Neuronal stem cell (in vitro differentiated cells): ENCODE results near the gene KIAA2012.

Source experiments
- DNase-seq: peaks from one replicate; pipeline ENCODE4 v3.0.0-alpha.2; 2013; ENCODE audit warnings: low spot score
- H2AFZ ChIP-seq: one replicate; pipeline ENCODE4 v1.6.1; 2013; ENCODE audit warnings: mild to moderate bottlenecking, low read length, inconsistent platforms
- H2AK5ac ChIP-seq: 2 replicates; pipeline ENCODE4 v1.6.1; 2013; ENCODE audit warnings: low read depth, mild to moderate bottlenecking, inconsistent platforms, low read length, moderate library complexity, mixed read lengths
- H2BK120ac ChIP-seq: 2 replicates; pipeline ENCODE4 v1.6.1; 2013; ENCODE audit warnings: low read depth, mild to moderate bottlenecking, inconsistent platforms, low read length, moderate library complexity, mixed read lengths
- H2BK12ac ChIP-seq: one replicate; pipeline ENCODE4 v1.6.1; 2013; ENCODE audit warnings: low read length, inconsistent platforms
- H2BK15ac ChIP-seq: 2 replicates; pipeline ENCODE4 v1.6.1; 2013; ENCODE audit warnings: mild to moderate bottlenecking, low read length, inconsistent platforms, mixed read lengths
- H2BK5ac ChIP-seq: one replicate; pipeline ENCODE4 v1.6.1; 2013; ENCODE audit warnings: inconsistent platforms, mild to moderate bottlenecking, low read length, moderate library complexity
- H3K14ac ChIP-seq: one replicate; pipeline ENCODE4 v1.6.1; 2013; ENCODE audit warnings: low read length, inconsistent platforms
- H3K18ac ChIP-seq: 2 replicates; pipeline ENCODE4 v1.6.1; 2013; ENCODE audit warnings: low read length, inconsistent platforms
- H3K23ac ChIP-seq: 2 replicates; pipeline ENCODE4 v1.6.1; 2013; ENCODE audit warnings: low read depth, mild to moderate bottlenecking, mixed read lengths, low read length, inconsistent platforms; ENCODE audit not compliant: poor library complexity
- H3K27ac ChIP-seq: replicated peaks from 3 replicates; pipeline ENCODE4 v1.5.1; 2013; ENCODE audit warnings: low read length, inconsistent platforms
- H3K27me3 ChIP-seq, 3 experiments: 2 replicates each; pipeline ENCODE4 v1.6.1; 2013; ENCODE audit warnings: low read length in 3 of 3, mild to moderate bottlenecking in 2 of 3, inconsistent platforms in 1 of 3, low read depth in 1 of 3, mixed read lengths in 1 of 3, moderate library complexity in 1 of 3; ENCODE audit not compliant: control insufficient read depth in 3 of 3, insufficient read depth in 3 of 3
- H3K36me3 ChIP-seq, 2 donors: replicated peaks in 1 of 2; 2 replicates each; pipeline ENCODE4 v1.6.1; 2013; ENCODE audit warnings: low read length in 2 of 2; ENCODE audit not compliant: control insufficient read depth in 2 of 2, insufficient read depth in 2 of 2
- H3K4ac ChIP-seq: 2 replicates; pipeline ENCODE4 v1.6.1; 2013; ENCODE audit warnings: inconsistent platforms, mild to moderate bottlenecking, low read length, moderate library complexity
- H3K4me1 ChIP-seq, 2 donors: 1 replicate in 1 of 2; 2 replicates in 1 of 2; pipeline ENCODE4 v1.6.1; 2013; ENCODE audit warnings: low read length in 2 of 2, low read depth in 1 of 2; ENCODE audit not compliant: control insufficient read depth in 2 of 2, insufficient read depth in 1 of 2
- H3K4me2 ChIP-seq: one replicate; pipeline ENCODE4 v1.6.1; 2013; ENCODE audit warnings: mild to moderate bottlenecking, low read length, inconsistent platforms; ENCODE audit not compliant: insufficient read depth, poor library complexity, severe bottlenecking
- H3K4me3 ChIP-seq, 2 donors: 2 replicates each; pipeline ENCODE4 v1.5.1; 2013; ENCODE audit warnings: low read length in 2 of 2, mild to moderate bottlenecking in 2 of 2, inconsistent platforms in 1 of 2, moderate library complexity in 1 of 2
- H3K79me1 ChIP-seq: one replicate; pipeline ENCODE4 v1.6.1; 2013; ENCODE audit warnings: low read depth, mild to moderate bottlenecking, inconsistent platforms, low read length, moderate library complexity
- H3K9ac ChIP-seq: one replicate; pipeline ENCODE4 v1.6.1; 2013; ENCODE audit warnings: mild to moderate bottlenecking, low read depth, low read length, inconsistent platforms; ENCODE audit not compliant: poor library complexity
- H3K9me3 ChIP-seq, 2 donors: replicated peaks in 1 of 2; 2 replicates each; pipeline versions ENCODE3 to v1.6.1; 2013; ENCODE audit warnings: low read length in 2 of 2, mild to moderate bottlenecking in 2 of 2, inconsistent platforms in 1 of 2, low read depth in 1 of 2, mixed read lengths in 1 of 2, moderate library complexity in 1 of 2; ENCODE audit not compliant: control insufficient read depth in 2 of 2, insufficient read depth in 1 of 2
- H4K8ac ChIP-seq: one replicate; pipeline ENCODE4 v1.6.1; 2013; ENCODE audit warnings: low read depth, mild to moderate bottlenecking, inconsistent platforms, low read length, moderate library complexity
- H4K91ac ChIP-seq: one replicate; pipeline ENCODE4 v1.6.1; 2013; ENCODE audit warnings: low read length, low read depth, mild to moderate bottlenecking, inconsistent platforms; ENCODE audit not compliant: poor library complexity
- WGBS, 2 donors: extraction: QIAGEN DNeasy Blood & Tissue Kit; methylation state at CpG; one replicate each; pipeline ENCODE4 v1.1.7; 2013; ENCODE audit warnings: missing lambda C conversion rate in 2 of 2, mixed read lengths in 1 of 2; ENCODE audit not compliant: insufficient read length in 2 of 2, insufficient replicate concordance in 1 of 2; ENCODE audit errors: extremely low coverage in 2 of 2; 5-methylcytosine and 5-hydroxymethylcytosine counted together

Gene KIAA2012

DNA sequence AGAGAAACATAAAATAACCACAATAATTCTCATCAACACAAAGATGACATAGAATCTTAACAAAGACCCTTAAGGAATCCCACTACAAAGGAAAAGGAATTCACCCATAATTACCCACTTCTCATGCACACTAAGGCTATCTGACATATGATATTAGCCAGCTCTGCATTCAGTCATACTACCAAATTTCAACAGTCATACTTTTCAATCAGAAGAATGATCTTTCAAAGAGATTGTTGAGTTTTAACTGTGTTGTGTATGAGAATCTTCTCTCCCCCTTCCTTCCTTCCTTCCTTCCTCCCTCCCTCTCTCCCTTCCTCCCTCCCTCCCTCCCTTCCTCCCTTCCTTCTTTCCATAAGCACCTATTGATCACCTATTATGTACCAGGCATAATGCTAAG is 22.4 kb upstream of the KIAA2012 start:
- H3K23ac ChIP-seq = no peak overlapping the region
- peaks cover 8 to 18% of the 10 kb centered on the region in 2 donors for H3K4me1 ChIP-seq
- H2AFZ ChIP-seq = no peak overlapping the region
- no peak overlapping the region for H3K4me2 ChIP-seq
- H2BK5ac ChIP-seq = no peak overlapping the region
- no peak overlapping the region for H3K27ac ChIP-seq
- H2BK120ac ChIP-seq = no peak overlapping the region
- no peak overlapping the region for H3K4ac ChIP-seq
- H2BK15ac ChIP-seq = no peak overlapping the region
- H2BK12ac ChIP-seq = no peak overlapping the region
- no peak overlapping the region for H3K18ac ChIP-seq
- no peak overlapping the region for H4K91ac ChIP-seq
- no peak overlapping the region for H3K9ac ChIP-seq
- H3K36me3 ChIP-seq = no peaks in the 10 kb centered on the region
- H2AK5ac ChIP-seq = no peak overlapping the region
- H3K9me3 ChIP-seq = no peaks in the 10 kb centered on the region
- no peak overlapping the region for H3K14ac ChIP-seq
- H4K8ac ChIP-seq = no peak overlapping the region
- H3K27me3 ChIP-seq = no peaks in the 10 kb centered on the region
- H3K79me1 ChIP-seq = no peaks in the 10 kb centered on the region
- H3K4me3 ChIP-seq = no peak overlapping the region
- no peak for DNase-seq

DNA sequence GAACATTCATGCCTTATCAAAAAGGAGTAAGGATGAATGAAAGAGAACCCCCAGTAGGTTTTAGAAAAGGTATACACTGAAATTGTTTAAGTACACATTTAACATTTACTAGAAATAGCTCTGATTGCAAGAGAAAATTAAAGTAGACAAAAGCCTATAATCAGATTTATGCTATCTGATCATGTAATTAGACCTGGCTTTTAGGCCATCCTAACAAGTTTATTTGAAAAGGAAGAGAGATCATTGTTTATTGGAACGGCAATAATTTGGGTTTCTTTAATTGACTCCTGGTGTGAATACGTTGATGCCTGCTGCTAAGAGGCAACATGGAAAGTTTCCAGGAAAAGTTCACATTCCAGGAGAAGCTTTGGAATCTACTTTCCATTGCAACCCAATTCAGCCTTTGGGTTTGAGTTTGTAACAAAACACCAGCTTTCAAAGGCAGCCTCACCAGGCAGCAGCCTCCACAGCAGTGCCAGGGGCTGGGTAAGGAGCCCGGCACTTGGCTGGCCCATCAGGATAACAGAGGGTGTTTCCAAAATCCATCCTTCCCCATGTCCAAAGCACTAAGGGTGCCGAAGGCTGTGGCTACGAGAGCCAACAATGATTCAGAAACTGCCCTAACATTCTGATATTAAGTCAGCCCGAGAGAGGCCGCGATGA is 21.4 kb upstream of the KIAA2012 start:
- H3K27ac ChIP-seq = peak overlapping the region; percentile 67
- no peaks in the 10 kb centered on the region for H3K27me3 ChIP-seq
- H3K79me1 ChIP-seq = no peaks in the 10 kb centered on the region
- H3K9me3 ChIP-seq = no peaks in the 10 kb centered on the region
- no peak overlapping the region for H3K4me3 ChIP-seq
- peak; percentile 47 for DNase-seq
- WGBS, 2 donors = no CpG with 5 or more reads among the region's 8 CpGs
- H4K91ac ChIP-seq = no peak overlapping the region
- no peak overlapping the region for H3K4me2 ChIP-seq
- no peak overlapping the region for H3K14ac ChIP-seq
- H4K8ac ChIP-seq = no peak overlapping the region
- H2AFZ ChIP-seq = peak overlapping the region; percentile 65
- no peak overlapping the region for H3K4ac ChIP-seq
- peaks cover 8 to 16% of the 10 kb centered on the region in 2 donors for H3K4me1 ChIP-seq
- no peak overlapping the region for H3K23ac ChIP-seq
- H2AK5ac ChIP-seq = no peak overlapping the region
- no peak overlapping the region for H3K9ac ChIP-seq
- no peaks in the 10 kb centered on the region for H3K36me3 ChIP-seq
- H2BK15ac ChIP-seq = no peak overlapping the region
- H2BK12ac ChIP-seq = no peak overlapping the region
- no peak overlapping the region for H3K18ac ChIP-seq
- no peak overlapping the region for H2BK120ac ChIP-seq
- H2BK5ac ChIP-seq = no peak overlapping the region

DNA sequence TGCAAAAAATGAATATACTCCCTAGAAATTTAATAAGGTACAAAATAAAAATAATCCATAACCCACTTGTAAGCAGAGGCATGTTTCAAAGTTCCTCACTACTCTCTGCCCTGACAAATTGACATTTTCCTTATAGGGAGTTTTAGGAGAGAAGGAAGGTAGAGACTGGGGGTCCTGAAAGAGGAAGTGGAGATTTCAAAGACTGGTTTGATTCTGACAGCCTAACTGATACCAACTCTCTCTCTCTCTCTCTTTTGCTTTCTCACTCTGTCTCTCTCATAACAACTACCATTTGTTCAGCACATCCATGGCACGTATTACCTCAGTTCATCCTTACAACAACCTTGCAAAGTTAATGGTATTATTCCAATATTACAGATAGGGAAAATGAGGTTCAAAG is 20.8 kb upstream of the KIAA2012 start:
- Histone ChIP-seq H3K4me2 (no peak overlapping the region), H2BK12ac (no peak overlapping the region), H3K9ac (no peak overlapping the region), H4K91ac (no peak overlapping the region), H3K4me1 (peaks cover 8 to 13% of the 10 kb centered on the region in 2 donors), H3K27me3 (no peaks in the 10 kb centered on the region), H3K18ac (no peak overlapping the region), H2BK5ac (no peak overlapping the region), H3K9me3 (no peaks in the 10 kb centered on the region), H2AK5ac (no peak overlapping the region), H3K27ac (peak overlapping the region; percentile 67), H3K4me3 (no peak overlapping the region), H2BK120ac (no peak overlapping the region), H3K23ac (no peak overlapping the region), H2AFZ (no peak overlapping the region), H2BK15ac (no peak overlapping the region), H3K36me3 (no peaks in the 10 kb centered on the region), H4K8ac (no peak overlapping the region), H3K14ac (no peak overlapping the region), H3K79me1 (no peaks in the 10 kb centered on the region), H3K4ac (no peak overlapping the region)
- no peak for DNase-seq
- no CpG with 5 or more reads among the region's 1 CpG for WGBS, 2 donors

DNA sequence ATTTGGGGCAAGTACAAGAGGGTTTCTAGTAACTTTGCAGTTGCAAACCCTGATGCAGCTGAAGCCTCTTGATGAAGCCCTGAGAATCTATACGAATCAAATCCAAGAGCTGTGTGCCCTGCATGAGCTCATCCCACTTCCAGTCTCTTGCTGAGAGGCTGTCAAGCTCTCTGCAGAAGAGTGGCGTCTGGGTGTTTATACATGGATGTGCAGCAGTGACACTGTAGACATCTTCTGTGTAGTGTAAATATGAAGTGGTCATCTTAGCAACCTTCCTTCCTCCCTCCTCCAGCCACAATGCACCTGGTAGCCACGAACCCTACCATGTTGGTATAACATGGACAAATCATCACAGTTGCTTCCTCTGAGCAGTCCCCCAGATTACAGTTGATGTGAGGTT is 18.4 kb upstream of the KIAA2012 start:
- Histone ChIP-seq H3K27me3 (no peaks in the 10 kb centered on the region), H3K4me3 (no peak overlapping the region), H2BK15ac (no peak overlapping the region)

More for the DNA sequence above, 18.4 kb upstream of the KIAA2012 start:
- Histone ChIP-seq H3K9ac (no peak overlapping the region), H3K4me2 (no peak overlapping the region), H3K23ac (no peak overlapping the region), H2BK5ac (no peak overlapping the region), H3K9me3 (no peaks in the 10 kb centered on the region), H3K79me1 (no peaks in the 10 kb centered on the region), H3K4me1 (peaks cover 8 to 13% of the 10 kb centered on the region in 2 donors), H2BK120ac (no peak overlapping the region), H3K27ac (no peak overlapping the region), H3K4ac (no peak overlapping the region), H4K91ac (no peak overlapping the region), H3K14ac (no peak overlapping the region), H2AK5ac (no peak overlapping the region), H4K8ac (no peak overlapping the region), H3K18ac (no peak overlapping the region), H2BK12ac (no peak overlapping the region), H3K36me3 (no peaks in the 10 kb centered on the region), H2AFZ (peak overlapping the region; percentile 40)
- no peak for DNase-seq
- WGBS, 2 donors = no CpG with 5 or more reads among the region's 3 CpGs
